SKM-1 treated with dmso at 0.1 percent for 144 hours (cell line): ENCODE measurements around the gene SHISA3.
A peak's percentile ranks its signal among the peaks of the same experiment; 100 is the strongest.
"Not testable (repeated sequence)": the region's sequence is repeated elsewhere in the genome, so short reads cannot be mapped to it uniquely, and the experiment has no call there.

ENCODE experiments used
- DNase-seq: peaks from one replicate; lab custom pipeline; 2025; ENCODE audit not compliant: unreplicated experiment; lab: John Stamatoyannopoulos, UW

SHISA3 gene

DNA sequence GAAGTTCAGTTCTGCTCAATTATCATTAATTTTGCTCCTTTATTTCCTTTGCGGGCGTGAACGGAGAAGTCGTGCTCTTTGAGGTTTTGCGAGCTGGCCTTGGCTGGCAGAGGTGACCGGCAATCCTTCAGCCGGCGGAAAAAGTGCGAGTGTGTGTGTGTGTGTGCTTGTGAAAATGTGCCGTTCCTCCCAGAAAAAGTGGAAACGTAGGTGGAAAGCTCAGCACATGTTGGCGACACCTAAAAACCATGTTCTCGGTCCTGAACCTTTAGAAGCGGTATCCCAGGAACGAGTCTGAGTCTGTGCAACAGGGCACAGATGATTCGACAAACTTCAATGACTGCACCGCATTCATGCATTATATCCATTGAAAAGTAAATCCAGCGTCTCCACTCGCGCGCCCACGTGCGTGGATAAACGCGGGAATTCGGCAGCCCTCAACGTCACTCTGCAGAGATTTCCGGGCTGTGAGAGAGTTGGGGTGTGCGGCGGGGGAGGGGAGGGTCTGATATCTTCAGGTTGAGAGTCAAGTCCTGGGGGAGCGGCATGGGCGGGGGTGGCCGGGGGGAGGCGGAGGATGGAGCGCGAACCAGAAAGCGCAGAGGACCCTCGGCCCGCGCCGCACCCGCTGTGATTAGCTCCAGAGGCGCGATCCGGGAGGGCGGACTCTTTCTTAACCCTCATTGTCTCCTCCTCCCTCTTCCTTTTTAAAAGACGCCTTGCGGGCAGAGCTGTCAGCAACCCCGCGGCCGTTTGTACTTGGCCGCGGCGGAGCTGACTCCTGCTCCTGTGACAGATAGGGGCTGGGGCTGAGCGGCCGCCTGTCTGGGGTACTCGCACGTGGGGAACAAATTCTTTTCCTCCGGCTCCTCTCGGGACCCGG lies at the start of gene SHISA3:
SHISA3 (plus strand) TSS at position 737 of the 883 bp plus-strand sequence. CDS start 569 bp downstream, outside the sequence.
- peak; percentile 43 for DNase-seq

DNA sequence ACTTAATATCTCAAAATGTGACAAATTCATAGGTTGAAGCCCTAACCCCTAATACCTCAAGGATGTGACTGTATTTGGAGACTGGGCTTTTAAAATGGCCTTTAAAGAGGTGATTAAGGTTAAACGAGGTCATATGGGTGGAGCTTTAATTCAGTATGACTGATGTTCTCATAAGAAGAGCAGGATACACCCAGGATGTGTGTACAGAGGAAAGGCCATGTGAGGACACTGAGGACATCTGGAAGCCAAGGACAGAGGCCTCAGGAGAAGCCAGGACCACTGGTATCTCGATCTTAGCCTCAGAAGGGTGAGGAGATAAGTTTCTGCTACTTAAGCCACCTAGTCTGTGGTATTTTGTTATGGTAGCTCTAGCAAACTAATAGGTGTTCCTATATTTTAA lies 49.0 kb upstream of the SHISA3 start:
- no peak for DNase-seq

DNA sequence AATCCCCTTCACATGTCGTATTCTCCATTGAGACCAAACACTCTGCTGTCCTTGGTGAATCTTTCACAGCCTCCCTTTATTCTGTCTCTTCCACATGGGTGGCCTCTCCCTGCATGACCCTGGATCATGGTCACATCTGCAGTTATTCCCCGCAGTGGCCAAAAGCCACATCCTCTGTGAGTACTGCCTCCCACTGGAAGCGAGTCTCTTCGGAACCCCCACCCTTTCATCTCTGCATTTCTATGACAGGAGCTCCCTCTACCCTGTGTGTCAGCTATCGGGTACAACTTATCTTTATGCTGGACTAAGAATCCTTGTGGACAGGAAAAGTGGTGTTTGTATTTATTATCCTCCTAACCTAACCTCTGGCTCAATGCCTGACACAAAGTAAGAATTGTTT lies 48.6 kb upstream of the SHISA3 start:
- DNase-seq: no peak

DNA sequence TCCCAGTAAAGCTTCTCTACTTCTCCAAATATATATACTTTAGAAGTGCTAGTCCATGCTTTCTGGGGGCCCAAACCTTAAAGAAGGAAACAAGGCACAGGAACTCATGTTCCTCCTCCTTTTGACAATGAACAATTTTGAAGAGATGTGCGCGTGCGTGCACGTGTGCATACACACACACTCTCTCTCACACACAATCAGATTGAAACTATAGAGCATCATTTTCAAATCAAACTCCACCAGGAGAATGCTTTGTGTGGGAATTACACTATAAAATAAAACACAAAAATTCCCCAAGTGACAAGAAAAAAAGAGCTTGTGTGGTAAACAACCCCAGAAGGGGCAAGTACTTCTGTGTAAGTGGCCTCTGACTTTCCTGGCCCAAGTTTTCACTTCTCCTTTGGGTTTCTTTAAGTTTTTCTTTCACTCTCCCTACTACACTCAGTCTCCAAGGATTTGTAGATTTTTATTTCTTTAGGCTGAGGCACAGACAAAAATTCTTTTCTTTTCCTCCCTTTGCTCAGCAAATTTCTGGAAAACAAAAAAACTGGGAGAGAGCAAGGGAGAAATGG lies 46.6 kb upstream of the SHISA3 start:
- no peak for DNase-seq

DNA sequence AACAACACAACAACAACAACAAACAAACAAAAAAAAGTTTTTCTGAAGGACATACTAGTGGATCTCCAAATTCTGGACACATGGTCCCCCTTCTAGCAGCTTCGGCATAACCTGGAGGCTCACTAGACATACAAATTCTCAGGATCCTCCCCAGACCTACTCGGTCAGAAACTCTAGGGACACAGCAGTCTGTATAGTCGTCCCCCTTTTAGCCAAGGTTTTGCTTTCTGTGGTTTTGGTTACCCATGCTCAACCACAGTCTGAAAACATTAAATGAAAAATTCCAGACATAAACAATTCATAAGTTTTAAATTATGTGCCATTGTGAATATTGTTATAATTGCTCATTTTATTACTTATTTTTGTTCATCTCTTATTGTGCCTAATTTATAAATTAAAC lies 45.2 kb upstream of the SHISA3 start:
- no peak for DNase-seq

DNA sequence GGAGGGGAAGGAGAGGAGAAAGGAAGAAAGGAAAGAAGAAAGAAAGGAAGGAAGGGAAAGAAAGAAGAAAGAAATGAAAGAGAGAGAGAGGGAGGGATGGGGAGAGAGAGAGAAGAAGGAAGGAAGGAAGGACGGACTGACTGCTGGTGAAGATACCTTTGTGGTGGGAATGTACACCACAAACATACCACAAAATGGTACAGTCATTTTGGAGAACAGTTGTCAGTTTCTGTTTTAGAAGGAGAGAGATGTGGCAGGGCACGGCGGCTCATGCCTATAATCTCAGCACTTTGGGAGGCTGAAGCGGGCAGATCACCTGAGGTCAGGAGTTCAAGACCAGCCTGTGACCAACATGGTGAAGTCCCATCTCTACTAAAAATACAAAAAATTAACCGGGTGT lies 40.0 kb upstream of the SHISA3 start:
- no peak for DNase-seq

DNA sequence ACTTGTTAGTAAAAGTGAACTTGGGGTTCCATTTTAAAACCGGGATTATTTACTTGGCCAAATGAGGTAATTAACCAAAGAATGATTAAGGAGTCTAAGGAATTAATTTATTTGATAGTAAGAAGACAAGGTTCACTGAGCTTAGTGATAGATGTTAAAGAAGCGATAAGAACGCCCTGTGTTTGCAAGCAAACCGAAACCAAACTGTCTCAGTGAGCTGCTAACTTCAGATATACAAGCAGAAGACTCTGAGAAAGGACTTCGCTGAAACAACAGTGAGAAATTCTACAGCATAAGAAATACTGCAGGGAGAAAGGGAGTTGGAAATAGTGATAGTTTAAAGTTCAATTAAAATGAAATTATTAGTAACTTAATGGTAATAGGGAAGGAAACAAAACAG lies 37.6 kb upstream of the SHISA3 start:
- DNase-seq: no peak

DNA sequence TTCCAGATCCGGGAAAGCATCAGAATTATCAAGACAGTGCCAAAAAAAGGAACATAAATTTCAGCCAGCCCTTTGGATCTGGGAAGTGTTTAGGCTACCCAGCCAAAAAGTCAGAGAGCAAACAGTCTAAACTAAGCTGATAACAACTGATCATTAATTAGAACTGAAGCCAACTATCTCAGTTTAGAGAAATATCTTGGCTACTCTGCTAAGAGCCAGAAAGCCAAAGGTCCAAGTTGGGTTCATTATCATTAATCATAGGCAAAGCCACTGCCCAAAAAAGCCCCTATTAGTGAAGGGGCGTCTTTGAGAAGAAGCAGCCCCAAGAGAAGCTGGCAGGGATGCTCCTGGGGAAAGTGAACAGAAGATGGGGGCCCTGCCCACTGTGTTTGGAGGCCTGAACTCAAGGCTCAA lies 37.0 kb upstream of the SHISA3 start:
- DNase-seq: no peak

DNA sequence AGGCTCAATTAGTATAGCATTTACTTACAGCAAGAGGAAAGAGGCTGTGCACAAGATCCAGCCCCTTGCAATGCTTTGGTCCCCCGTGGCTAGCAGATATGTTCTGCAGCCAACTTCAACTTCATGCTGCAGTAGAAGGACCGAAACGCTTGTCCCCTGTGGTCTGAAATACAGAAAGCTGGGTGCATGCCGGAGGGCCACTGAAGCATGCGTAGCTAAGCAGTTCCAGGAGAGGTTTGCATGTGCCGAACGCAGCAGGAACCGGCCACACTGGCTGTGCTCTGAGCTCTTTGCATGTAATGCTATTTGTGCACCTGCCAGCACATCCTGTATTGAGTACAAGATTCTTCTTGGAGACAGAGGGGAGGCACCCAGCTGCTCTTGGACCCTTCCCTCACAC lies 35.8 kb upstream of the SHISA3 start:
- no peak for DNase-seq

DNA sequence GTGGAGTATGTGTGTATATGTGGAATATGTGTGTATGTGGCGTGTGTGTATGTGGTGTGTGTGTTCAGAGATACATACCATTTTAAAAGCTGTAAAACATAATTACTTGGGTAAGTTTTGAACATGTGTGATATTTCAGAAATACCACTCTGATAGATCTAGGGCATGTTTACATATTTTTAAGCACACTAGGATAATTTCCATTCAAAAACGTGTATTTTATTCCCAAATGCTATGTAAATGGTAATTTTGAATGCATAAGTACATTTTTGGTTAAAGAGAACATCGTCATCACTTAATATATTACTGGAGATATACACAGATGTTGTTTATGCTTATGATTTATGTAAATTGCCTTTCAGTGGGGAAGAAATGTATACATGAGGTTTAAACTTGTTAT lies 34.7 kb upstream of the SHISA3 start:
- DNase-seq: no peak

DNA sequence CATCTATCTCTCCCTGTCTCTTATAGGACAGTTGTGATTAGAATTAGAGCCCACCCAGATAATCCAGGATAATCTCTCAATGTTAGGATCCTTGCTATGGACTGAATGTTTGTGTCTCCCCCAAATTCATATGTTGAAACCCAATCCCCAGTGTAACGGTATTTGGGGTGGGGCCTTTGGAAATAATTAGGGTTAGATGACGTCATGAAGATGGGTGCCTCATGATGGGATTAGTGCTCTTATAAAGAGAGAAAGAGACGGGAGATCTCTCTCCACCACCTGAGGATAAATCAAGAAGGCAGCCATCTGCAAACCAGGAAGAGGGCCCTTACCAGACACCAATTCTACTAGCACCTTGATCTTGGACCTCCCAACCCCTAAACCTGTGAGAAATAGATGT lies 33.7 kb upstream of the SHISA3 start:
- no peak for DNase-seq

DNA sequence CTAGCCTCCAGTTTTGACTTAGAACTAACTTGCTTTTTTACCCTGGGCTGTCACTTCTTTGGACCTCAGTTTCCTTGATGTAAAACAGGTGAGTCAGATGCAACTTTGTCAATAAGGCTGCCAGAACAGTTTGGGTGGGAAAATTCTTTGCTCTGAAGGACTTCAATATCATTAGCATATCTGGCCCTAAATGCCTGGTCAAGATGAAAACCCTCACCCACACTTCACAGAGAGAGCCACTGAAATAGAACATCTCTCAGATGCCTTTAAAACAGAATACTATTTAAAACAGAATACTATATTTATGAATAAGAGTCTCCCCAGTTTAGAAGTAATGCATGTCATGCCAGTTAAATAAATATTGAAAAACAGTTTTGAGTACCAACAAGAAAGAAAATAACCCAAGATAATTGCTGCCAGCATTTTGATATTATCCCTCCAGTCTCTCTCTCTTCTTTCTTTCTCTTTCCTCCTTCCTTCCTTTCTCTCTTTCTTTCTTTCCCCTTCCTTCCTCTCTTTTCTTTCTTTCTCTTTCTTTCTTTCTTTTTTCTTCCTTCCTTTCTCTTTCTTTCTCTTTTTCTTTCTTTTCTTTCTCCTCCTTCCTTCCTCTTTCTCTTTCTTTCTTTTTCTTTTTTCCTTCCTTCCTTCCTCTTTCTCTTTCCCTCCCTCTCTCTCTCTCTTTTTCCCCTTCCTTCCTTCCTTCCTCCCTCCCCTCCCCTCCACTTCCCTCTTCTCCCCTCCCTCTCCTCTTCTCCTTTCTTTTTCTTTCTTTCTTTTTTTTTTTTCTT lies 32.8 kb upstream of the SHISA3 start:
- no peak for DNase-seq

DNA sequence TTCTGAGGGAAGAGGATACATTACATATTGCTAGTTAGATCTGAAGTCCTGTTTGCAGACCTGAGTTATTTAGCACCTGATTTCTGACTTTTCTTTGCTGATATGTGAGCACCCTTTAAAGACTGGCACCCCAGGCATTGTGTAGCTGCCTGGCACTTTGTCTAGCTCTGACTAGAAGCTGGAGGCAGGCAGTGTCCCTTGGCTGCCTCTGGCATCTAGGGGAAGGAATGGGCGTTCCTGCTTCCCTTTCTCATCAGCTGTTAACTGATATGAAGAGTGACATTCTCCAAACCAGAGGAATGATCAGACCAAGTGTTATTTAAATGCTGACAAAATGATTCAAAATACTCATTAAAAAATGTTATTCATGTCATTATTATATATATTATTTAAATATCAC lies 30.3 kb upstream of the SHISA3 start:
- no peak for DNase-seq

DNA sequence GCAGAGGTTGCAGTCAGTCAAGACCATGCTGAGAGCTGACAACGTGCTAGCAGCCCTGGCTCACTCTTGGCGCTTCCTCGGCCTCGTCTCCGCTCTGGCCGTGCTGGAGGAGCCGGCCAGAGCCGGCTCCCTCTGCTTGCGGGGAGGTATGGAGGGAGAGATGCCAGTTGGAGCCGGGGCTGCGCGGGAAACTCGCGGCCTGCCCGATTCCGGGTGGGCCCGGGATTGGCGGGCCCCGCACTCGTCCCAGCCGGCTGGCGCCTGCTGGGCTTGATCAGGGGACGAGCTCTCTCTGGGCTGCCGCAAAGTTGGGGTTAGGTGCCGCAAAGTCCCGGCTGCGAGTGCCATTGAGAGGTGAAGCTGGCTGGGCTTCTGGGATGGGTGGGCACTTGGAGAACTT lies 27.8 kb upstream of the SHISA3 start:
- DNase-seq: no peak

DNA sequence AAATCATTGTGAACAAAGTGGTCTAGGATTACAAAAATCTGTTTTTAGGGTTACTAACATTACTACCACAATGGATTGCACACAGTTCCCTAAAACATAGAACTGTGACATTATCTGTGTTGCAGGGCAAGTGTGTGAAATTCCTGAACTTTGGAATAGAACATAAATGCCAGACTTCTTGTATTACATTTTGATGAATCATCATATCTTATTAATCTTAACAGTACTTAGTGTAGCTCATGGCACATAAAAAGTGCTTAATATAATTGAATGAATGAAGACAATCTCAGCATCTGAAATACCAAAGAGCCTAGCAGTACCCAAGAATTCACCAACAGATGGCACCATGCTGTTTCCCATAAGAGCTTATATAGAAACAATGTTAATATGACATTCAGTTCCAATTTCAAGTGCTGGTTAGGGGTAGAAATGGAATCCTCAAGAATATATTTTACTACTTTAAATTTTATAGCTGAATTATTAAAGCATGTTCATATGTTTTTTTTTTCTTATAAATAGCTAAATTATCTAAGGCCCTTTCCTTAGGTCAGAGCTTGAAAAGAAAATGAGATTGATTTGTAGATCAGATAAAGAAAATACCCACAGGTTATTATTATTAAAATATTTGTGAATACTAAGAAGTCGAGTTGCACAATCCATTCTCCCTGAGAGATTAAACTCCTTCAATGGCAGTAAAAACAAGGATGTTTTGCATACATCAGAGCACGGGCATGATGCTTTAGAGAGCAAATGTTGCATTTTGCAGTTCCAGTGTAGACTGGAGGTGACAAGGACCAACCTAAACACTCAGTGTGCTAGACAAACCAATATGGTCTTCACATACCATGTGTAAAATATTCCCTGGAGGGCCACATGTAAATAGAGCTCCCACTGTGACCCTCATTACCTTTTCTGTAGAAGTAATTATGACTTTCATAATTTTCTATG lies 25.7 kb upstream of the SHISA3 start:
- peak; percentile 24 for DNase-seq

DNA sequence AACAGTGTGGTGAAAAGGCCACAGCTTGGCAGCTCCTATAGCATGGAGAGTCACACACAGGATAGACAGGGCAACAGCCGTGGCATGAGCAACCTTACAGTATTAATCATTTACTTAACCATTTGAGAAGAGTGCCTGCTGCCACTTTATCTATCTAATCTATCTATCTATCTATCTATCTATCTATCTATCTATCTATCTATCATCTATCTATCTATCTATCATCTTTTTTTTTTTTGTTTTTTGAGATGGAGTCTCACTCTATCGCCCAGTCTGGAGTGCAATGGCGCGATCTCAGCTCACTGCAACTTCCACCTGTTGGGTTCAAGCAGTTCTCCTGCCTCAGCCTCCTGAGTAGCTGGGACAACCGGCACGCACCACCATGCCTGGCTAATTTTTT lies 25.0 kb upstream of the SHISA3 start:
- not testable (repeated sequence) for DNase-seq

DNA sequence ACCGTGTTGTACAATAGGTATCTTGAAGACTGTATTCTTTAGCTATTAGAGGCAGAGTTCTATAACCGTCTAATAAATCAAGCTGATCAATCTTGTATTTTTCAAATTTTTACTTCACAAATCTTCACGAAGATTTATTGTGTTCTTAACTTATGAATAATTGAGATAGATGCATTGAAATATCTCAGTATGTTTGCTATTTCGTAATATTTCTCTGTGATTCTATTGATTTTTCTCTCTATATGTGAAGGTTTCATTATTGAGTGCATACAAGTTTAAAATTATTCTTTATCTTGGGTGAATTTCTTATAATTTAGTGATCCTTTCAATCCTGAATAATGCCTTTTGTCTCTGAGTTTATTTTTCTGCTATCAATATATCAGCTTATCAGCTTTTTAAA lies 19.8 kb upstream of the SHISA3 start:
- no peak for DNase-seq

DNA sequence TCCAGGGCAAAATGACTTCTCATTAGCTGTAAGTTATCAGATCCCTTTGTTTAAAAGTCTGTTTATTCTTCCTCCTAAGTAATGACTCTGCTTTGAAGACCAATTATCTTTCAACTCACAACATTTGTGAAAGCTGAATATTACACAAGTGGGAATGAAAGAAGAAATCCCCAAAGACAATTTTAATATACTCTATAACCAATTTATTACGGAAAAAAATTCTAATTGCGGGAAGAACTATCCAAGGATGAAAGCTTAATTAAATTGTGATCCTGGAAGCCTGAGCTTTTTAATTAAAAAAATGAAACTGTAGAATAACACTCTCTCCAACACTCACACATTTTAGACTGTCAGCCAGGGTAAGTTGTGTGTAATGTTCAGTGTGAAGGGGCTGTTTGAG lies 15.6 kb upstream of the SHISA3 start:
- no peak for DNase-seq

DNA sequence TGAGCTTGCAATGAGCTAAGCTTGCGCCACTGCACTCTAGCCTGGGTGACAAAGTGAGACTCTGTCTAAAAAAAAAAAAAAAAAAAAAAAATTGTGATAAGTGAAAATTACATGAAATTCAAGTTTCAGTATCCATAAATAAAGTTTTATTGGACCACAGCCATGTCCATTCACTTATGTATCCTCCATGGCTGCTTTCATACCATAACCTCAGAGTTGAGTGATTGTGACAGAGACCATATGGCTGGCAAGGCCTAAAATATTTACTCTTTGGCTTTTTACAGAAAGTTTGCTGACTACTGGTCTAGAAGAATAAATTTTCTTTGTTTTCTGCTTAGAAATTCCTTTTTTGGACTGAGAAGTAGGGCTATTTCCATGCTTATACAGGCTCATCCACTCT lies 11.8 kb upstream of the SHISA3 start:
- no peak for DNase-seq

DNA sequence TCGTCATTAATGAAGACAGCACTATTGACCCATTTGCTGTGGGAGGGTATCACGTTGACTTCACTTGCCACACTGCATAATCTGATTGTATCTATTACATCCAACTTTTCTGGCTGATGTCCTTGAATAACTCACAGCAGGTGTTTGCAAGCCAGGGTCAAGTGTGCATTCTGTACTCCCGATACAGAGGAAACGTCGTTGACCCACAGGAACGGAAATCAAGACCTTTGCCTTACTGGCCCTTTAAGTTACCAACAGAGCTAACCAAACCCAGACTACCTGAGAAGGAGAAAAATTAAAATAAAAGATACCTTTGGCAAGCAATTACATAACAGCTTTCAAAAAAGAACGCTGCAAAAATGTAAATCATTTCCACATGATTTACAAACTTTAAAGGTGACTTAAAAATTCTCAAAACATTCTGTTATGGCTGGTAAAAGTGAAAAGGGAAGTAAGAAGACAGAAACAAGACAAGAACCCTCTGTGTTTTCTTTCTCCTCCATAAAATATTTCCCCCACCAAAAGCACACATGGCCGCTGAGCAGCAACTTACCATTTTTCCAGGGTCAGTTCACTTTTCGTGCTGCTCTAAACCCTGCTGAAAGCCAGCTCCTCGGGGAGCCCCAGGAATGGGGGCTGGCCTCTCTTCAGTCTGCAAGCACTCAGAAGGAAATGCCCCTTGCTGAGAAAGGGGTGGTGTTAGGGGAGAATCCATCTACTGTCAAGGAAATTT lies 6.5 kb upstream of the SHISA3 start:
- DNase-seq: no peak
